T-helper 2 cell (primary cell): ENCODE measurements around the gene CRNN.
A peak's percentile ranks its signal among the peaks of the same experiment; 100 is the strongest.

Experiments
- DNase-seq, 5 experiments: peaks; one replicate each; pipeline versions ENCODE4 v3.0.0 to v3.0.0-alpha.2; 2012 to 2022

Gene CRNN

GRCh38 chr1:152415454-152416227 lies 1.6 kb upstream of the CRNN start:
- no peak for DNase-seq

- no peak for DNase-seq
Observed at GRCh38 chr1:152412756-152413155, 1.3 kb downstream of the CRNN start.

- no peak for DNase-seq
Observed at GRCh38 chr1:152411134-152411533, 2.9 kb downstream of the CRNN start.

- DNase-seq = no peak
Observed at GRCh38 chr1:152410599-152410998, 3.5 kb downstream of the CRNN start.

GRCh38 chr1:152410028-152410427 lies 4.0 kb downstream of the CRNN start:
- DNase-seq = no peak

GRCh38 chr1:152408664-152409063 lies 5.4 kb downstream of the CRNN start:
- DNase-seq = no peak

- DNase-seq = peak in 1 of 5 experiments; percentile 21
Observed at GRCh38 chr1:152398812-152399698, 15.0 kb downstream of the CRNN start.

- DNase-seq = no peak
Observed at GRCh38 chr1:152397474-152397873, 16.6 kb downstream of the CRNN start.

- DNase-seq = no peak
Observed at GRCh38 chr1:152394151-152394550, 19.9 kb downstream of the CRNN start.

GRCh38 chr1:152392909-152393308 lies 21.2 kb downstream of the CRNN start:
- DNase-seq = peak in 2 of 5 experiments; percentile 52 to 56

- DNase-seq = no peak
Observed at GRCh38 chr1:152388889-152389288, 25.2 kb downstream of the CRNN start.

GRCh38 chr1:152386940-152387339 lies 27.1 kb downstream of the CRNN start:
- DNase-seq = no peak

- DNase-seq = no peak
Observed at GRCh38 chr1:152380932-152381331, 33.1 kb downstream of the CRNN start.

- DNase-seq = no peak
Observed at GRCh38 chr1:152374451-152374850, 39.6 kb downstream of the CRNN start.

GRCh38 chr1:152372672-152373071 lies 41.4 kb downstream of the CRNN start:
- DNase-seq = no peak

GRCh38 chr1:152367436-152367835 lies 46.6 kb downstream of the CRNN start:
- no peak for DNase-seq

- no peak for DNase-seq
Observed at GRCh38 chr1:152359906-152360305, 54.2 kb downstream of the CRNN start, which contains the start of gene FLG2. FLG2 (minus strand) TSS chr1:152360006; CDS start chr1:152358884, 1,122 bp downstream.
